GM12892 (cell line): ENCODE measurements around the gene AK5.
"Not testable (repeated sequence)": the region's sequence is repeated elsewhere in the genome, so short reads cannot be mapped to it uniquely, and the experiment has no call there.

Experiments used
- DNase-seq: peaks from one replicate; pipeline ENCODE4 v3.0.0; 2011; ENCODE audit not compliant: insufficient read length
- FAIRE-seq: peaks from 2 replicates; lab custom pipeline; 2011; peaks lifted over from hg19 to GRCh38; lab: Jason Lieb, UNC
- POLR2A ChIP-seq: IDR thresholded peaks from 2 replicates; pipeline ENCODE4 v1.6.1; 2011; ENCODE audit warnings: low read depth, low read length, control low read depth
- POLR2AphosphoS5 ChIP-seq: IDR thresholded peaks from 2 replicates; pipeline ENCODE4 v1.6.1; 2011; ENCODE audit warnings: low read depth, low read length, control low read depth
- TAF1 ChIP-seq: IDR thresholded peaks from 2 replicates; pipeline ENCODE4 v1.6.1; 2011; ENCODE audit warnings: low read depth, mild to moderate bottlenecking, control low read depth, low read length, borderline replicate concordance

The AK5 gene

DNA sequence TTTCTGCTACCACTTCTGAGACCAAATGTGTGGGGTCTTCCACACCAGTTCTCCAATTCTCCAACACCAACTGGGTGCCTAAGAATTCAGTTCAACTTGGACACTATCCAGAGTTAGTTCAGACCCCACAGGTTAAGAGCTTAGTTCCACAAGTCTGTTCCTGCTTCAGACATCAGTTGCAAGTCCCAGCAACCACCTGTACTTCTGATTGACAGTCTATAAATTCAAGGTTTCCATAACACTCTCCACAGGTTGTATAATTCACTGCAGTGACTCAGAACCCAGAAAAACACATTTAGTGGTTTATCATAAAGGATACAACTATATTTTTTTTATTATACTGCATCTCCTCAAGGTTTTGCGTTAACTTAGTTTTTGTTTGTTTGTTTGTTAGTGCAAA, 18.7 kb downstream of the AK5 start:
- no peak for TF ChIP-seq POLR2AphosphoS5
- no peak for TF ChIP-seq POLR2A
- DNase-seq (no peak), FAIRE-seq (no peak)

- no peak for TF ChIP-seq TAF1
- TF ChIP-seq POLR2AphosphoS5: no peak
- TF ChIP-seq POLR2A: no peak
- no peak for DNase-seq
- no peak for FAIRE-seq
Observed at GRCh38 chr1:77303387-77303786, 21.6 kb downstream of the AK5 start.

GRCh38 chr1:77308889-77309621, 27.2 kb downstream of the AK5 start:
- TF ChIP-seq POLR2A: no peak
- TF ChIP-seq TAF1: no peak
- TF ChIP-seq POLR2AphosphoS5: no peak
- no peak for FAIRE-seq
- DNase-seq: no peak

- DNase-seq (no peak), FAIRE-seq (no peak)
- TF ChIP-seq POLR2A (no peak), POLR2AphosphoS5 (no peak), TAF1 (no peak)
Observed at GRCh38 chr1:77310924-77311323, 29.1 kb downstream of the AK5 start.

GRCh38 chr1:77312364-77312763, 30.5 kb downstream of the AK5 start:
- not testable (repeated sequence) for DNase-seq, FAIRE-seq

DNA sequence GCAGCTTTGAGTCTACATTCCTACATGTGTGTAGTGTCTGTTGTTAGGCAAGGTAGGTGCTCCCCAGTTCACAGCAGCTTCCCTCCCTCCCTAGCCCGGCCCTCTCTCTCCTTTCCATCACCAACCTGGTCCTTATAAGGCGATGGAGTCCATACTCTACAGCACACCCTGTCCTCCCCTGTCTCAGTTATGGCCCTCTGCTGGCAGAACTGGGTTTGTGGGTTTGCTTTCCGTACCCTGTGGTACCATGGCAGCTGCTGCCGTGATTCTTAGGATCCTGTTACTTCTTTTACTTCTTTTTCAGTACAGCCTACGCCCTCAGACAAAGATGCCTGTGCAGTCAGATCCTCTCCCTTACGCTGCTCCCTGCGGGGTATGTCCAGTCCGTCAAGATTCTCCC, 31.7 kb downstream of the AK5 start:
- TF ChIP-seq TAF1: no peak
- TF ChIP-seq POLR2AphosphoS5: no peak
- TF ChIP-seq POLR2A: no peak
- FAIRE-seq (no peak), DNase-seq (no peak)

- TF ChIP-seq TAF1: no peak
- FAIRE-seq (no peak), DNase-seq (no peak)
Observed at GRCh38 chr1:77316006-77316405, 34.2 kb downstream of the AK5 start.

DNA sequence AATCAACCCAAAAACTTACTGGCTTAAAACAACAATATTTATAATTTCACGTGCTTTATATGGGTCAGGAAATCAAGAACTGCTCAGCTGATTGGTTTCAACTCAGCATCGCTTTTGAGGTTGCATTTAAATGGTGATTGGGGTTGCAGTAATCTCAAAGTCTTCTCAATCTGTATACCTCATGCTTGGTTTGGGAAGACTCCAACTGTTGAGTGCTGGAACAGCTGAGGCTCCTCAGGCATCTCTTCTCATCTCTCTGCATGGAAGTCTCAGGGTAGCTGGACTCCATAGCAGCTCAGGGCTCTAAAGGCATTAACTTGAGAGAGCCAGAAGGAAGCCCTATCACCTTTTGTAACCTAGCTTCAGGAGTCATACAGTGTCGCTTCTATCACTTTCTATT, 35.1 kb downstream of the AK5 start:
- DNase-seq: no peak
- FAIRE-seq: no peak
- TF ChIP-seq TAF1: no peak
- TF ChIP-seq POLR2A: no peak
- no peak for TF ChIP-seq POLR2AphosphoS5

DNA sequence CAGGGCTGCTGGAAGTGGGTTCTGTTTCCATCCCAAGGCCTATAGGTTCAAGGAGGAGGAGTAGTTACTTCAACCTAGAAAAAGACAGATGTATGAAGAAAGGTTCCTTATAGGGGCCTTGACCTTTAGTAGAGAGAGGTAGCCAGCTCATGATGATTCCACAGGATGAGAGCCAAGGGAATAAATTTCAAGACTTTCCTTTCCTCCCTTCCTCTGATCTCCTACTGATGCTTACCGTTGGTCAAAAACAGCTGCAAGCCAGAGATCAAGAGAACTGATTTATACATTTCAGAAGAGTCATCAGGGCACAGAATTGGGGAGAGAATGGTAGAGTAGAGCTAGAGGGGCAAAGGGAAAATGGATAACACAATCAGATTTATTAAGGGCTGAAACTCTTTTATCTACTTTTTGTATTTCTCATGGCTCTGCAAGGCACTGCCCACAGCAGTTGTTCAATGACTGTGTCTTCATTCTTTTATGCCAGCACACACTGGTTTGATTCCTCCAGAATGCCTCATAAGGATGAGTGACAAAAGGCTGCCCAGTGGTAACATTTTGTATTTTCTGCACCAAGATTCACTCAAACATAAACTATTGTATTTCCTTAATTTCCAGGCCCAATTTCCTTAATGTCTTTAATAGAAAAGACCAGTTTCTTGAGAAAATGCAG, 37.4 kb downstream of the AK5 start:
- DNase-seq (no peak), FAIRE-seq (no peak)
- TF ChIP-seq TAF1: no peak
- no peak for TF ChIP-seq POLR2A
- no peak for TF ChIP-seq POLR2AphosphoS5

GRCh38 chr1:77322061-77322900, 40.5 kb downstream of the AK5 start:
- TF ChIP-seq POLR2A: no peak
- no peak for TF ChIP-seq POLR2AphosphoS5
- no peak for TF ChIP-seq TAF1
- FAIRE-seq (no peak), DNase-seq (no peak)

GRCh38 chr1:77333501-77333900, 51.7 kb downstream of the AK5 start:
- TF ChIP-seq POLR2A (no peak), POLR2AphosphoS5 (no peak), TAF1 (no peak)
- no peak for DNase-seq
- FAIRE-seq: no peak

DNA sequence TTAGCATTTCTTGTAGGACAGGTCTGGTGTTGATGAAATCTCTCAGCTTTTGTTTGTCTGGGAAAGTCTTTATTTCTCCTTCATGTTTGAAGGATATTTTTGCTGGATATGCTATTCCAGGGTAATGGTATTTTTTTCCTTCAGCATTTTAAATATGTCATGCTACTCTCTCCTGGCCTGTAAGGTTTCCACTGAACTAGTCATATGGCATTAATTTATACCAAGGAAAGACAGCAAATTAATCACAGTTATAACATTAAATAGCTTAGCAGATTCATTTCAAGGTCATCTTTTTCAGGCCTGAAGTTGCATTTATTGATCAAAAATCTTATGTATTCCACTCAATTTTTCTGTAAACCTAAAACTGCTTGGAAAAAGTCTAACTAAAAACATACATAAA, 54.9 kb downstream of the AK5 start:
- TF ChIP-seq TAF1 (no peak), POLR2A (no peak), POLR2AphosphoS5 (no peak)
- DNase-seq (no peak), FAIRE-seq (no peak)
